Inferior parietal cortex (tissue), 1 donor: Measurements from ENCODE around the gene RWDD2A.

Experiments used
- DNase-seq: peaks from one replicate; pipeline ENCODE4 v3.0.0-alpha.2; 2016; ENCODE audit errors: extremely low spot score

The RWDD2A gene

DNA sequence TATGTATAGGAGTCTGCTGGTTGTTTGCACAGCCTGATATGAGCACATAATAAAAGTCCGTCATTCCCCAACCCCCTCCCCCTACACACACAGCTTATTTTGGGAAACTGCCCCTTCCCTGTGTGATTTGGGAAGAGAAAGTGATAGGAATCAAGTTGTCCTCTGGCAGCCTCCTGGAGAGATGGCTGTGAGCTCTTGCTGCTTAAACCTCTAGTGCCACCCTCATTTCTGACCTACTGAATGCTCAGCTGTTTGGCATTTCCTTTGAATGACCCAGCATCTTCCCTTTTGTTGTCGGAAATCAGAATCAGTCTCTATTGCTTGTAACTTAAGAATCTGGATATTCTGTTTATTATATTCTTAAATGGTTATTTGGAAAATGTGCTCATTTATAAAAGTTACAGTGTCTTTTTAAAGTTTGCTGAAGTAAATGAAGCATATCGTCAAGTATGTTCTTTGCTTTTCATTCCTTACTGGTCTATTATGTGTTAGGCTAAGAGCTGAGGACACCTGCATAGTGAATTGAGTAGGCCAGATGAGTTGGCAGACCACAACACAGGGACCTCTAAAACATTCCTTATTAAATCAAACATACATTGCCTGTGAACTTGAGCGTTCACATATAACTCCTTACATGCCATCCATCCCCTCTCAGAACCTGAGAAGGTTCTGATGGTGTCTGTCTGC is 5.5 kb downstream of the RWDD2A start:
- no peak for DNase-seq

DNA sequence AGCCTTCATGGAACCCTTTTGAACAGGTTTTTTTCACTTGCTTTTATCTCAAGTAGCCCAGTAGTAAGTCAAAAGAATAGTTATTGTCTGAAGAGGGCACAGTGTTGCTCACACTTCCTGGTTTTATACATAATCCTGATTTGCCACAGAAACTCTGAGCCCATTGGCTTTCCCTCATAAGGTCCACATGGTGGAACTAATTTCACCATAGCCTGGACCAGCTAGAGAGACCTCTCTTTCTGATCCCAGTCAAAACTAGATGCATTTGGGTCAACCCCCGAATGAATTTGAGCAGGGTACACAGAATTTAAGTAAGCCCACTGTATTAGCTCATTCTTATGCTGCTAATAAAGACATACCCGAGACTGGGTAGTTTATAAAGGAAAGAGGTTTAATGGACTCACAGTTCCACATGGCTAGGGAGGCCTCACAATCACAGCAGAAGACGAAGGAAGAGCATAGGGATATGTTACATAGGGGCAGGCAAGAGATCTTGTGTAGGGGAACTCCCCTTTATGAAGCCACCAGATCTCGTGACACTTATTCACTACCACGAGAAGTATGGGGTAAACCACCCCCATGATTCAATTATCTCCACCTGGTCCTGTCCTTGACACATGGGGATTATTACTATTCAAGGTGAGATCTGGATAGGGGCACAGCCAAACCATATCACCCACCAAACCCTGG is 6.2 kb downstream of the RWDD2A start:
- DNase-seq: no peak

- DNase-seq: no peak
Measured at GRCh38 chr6:83199863-83200225, 6.7 kb downstream of the RWDD2A start.

DNA sequence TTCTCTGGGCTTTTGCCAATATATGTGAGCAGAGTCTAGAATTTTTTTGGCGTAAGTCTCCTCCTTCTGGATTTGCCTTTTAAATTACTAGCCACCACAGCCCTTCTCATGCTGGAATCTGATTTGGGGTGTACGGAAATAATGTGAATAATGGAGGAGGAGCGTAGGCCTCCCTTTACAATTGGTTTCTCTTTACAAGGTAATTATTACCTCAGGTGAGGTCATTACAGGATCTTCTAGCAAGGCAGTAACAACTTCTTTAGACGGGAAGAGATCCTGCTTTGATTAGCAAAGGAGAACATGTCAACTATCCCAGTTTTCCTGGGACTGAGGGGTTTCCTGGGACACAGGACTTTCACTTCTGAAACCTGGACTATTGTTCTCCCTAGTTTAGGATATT is 8.9 kb downstream of the RWDD2A start:
- DNase-seq: no peak

- DNase-seq: peak; percentile 88
Measured at GRCh38 chr6:83215131-83216047, 22.2 kb downstream of the RWDD2A start.

GRCh38 chr6:83216806-83217205 is 23.6 kb downstream of the RWDD2A start:
- no peak for DNase-seq

DNA sequence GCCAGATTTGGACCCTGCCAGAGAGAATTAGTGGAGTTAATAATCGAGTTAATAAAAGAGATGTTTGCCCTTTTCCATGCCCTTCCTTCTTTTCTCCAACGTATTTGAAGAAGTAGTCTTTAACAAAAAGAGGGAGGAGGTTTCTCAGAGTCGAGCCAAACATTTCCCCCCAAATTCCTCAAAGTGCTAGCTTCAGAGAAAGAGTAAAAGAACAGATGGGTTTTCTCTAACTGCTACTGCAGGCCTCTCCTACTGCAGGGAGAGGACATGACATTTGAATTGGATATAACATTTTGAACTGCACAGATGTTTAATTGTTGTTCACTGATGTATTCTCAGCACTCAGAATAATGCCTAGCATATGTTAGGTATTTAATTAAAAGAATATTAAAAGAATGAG is 25.5 kb downstream of the RWDD2A start:
- DNase-seq: no peak

GRCh38 chr6:83220121-83220520 is 27.0 kb downstream of the RWDD2A start:
- DNase-seq: no peak

DNA sequence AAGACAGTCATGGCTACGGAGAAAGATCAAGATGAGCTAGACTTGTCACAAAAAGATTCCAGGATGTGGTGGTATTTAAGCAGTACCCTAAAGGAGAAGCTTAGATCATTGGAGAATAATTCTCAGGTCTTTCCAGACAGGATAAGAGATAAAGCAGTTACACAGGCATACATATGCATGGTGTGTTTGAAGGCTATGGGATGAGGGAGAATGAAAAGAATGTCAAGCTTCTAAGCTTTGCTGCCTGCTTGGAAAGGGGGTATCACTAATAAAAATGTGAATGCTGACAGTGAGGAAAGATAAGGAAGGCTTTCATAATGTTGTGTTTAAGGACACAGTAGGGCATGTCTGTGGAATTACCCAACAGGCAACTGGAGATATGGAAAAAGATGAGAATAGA is 28.1 kb downstream of the RWDD2A start:
- DNase-seq: no peak

- peak; percentile 76 for DNase-seq
Measured at GRCh38 chr6:83221889-83222479, 28.8 kb downstream of the RWDD2A start.

GRCh38 chr6:83226517-83226916 is 33.4 kb downstream of the RWDD2A start:
- no peak for DNase-seq

- DNase-seq: no peak
Measured at GRCh38 chr6:83231146-83231545, 38.0 kb downstream of the RWDD2A start.

GRCh38 chr6:83247471-83247870 is 54.3 kb downstream of the RWDD2A start:
- no peak for DNase-seq
